ENCODE data around the gene UBE2I. TPM values are rescaled to one million over a fixed set of nuclear protein-coding genes. Genes with fewer than 3 reads are reported as not detected.
A peak's percentile ranks its signal among the peaks of the same experiment; 100 is the strongest.

The UBE2I gene
- 205 to 214 TPM (median 208 TPM) in 3 replicates for total RNA-seq

GRCh38 chr16:1308977-1309885, at the start of gene UBE2I:
UBE2I (plus strand) TSS chr16:1309636; CDS start chr16:1314031, 4,395 bp downstream.
- Mint-ChIP-seq H3K27ac (peak within 1 kb of the TSS; percentile 98), H3K27me3 (ENCODE audit: low read depth) (no peaks in the 10 kb centered on the region), H3K9me3 (no peaks in the 10 kb centered on the region), H3K36me3 (no peaks in the 10 kb centered on the region), H3K4me1 (peaks cover 23% of the 10 kb centered on the region), H3K4me3 (peak within 1 kb of the TSS; percentile 97)
- peak; percentile 92 to 98 for DNase-seq (ENCODE audit: low spot score in 2 of 2, unreplicated experiment in 2 of 2)
- TF ChIP-seq CTCF (IDR thresholded peaks at IDR 0.05; ENCODE audit: unreplicated experiment), result no peak

GRCh38 chr16:1259760-1260068, 49.7 kb upstream of the UBE2I start:
- Mint-ChIP-seq H3K27ac (no peak overlapping the region), H3K4me3 (no peak overlapping the region), H3K36me3 (no peaks in the 10 kb centered on the region), H3K27me3 (ENCODE audit: low read depth) (peaks cover 27% of the 10 kb centered on the region), H3K4me1 (peaks cover 15% of the 10 kb centered on the region), H3K9me3 (no peaks in the 10 kb centered on the region)
- TF ChIP-seq CTCF (IDR thresholded peaks at IDR 0.05; ENCODE audit: unreplicated experiment), result no peak
- DNase-seq (ENCODE audit: low spot score in 2 of 2, unreplicated experiment in 2 of 2), result no peak

- H3K4me3 Mint-ChIP-seq, result no peak overlapping the region
- no peak for TF ChIP-seq CTCF (IDR thresholded peaks at IDR 0.05; ENCODE audit: unreplicated experiment)
- no peaks in the 10 kb centered on the region for H3K9me3 Mint-ChIP-seq
Observed at GRCh38 chr16:1260101-1260680, 49.2 kb upstream of the UBE2I start.

GRCh38 chr16:1261131-1261892, 48.1 kb upstream of the UBE2I start:
- DNase-seq (ENCODE audit: low spot score in 2 of 2, unreplicated experiment in 2 of 2), result no peak
- Mint-ChIP-seq H3K27ac (no peak overlapping the region), H3K4me1 (peaks cover 15% of the 10 kb centered on the region), H3K27me3 (ENCODE audit: low read depth) (peaks cover 27% of the 10 kb centered on the region), H3K36me3 (no peaks in the 10 kb centered on the region), H3K9me3 (no peaks in the 10 kb centered on the region), H3K4me3 (no peak overlapping the region)
- no peak for TF ChIP-seq CTCF (IDR thresholded peaks at IDR 0.05; ENCODE audit: unreplicated experiment)

More at GRCh38 chr16:1260101-1260680, 49.2 kb upstream of the UBE2I start:
- Mint-ChIP-seq H3K27me3 (ENCODE audit: low read depth) (peaks cover 27% of the 10 kb centered on the region), H3K36me3 (no peaks in the 10 kb centered on the region), H3K4me1 (peaks cover 15% of the 10 kb centered on the region), H3K27ac (no peak overlapping the region)
- no peak for DNase-seq (ENCODE audit: low spot score in 2 of 2, unreplicated experiment in 2 of 2)

GRCh38 chr16:1262210-1262845, 47.1 kb upstream of the UBE2I start:
- Mint-ChIP-seq H3K9me3 (no peaks in the 10 kb centered on the region), H3K4me3 (no peak overlapping the region), H3K27me3 (ENCODE audit: low read depth) (peaks cover 27% of the 10 kb centered on the region), H3K36me3 (no peaks in the 10 kb centered on the region), H3K4me1 (peaks cover 15% of the 10 kb centered on the region), H3K27ac (no peak overlapping the region)
- no peak for TF ChIP-seq CTCF (IDR thresholded peaks at IDR 0.05; ENCODE audit: unreplicated experiment)
- DNase-seq (ENCODE audit: low spot score in 2 of 2, unreplicated experiment in 2 of 2), result no peak

All from mesothelial cell of epicardium (in vitro differentiated cells).